ENCODE results near the gene HOXA3. TPM values are rescaled to one million over a fixed set of nuclear protein-coding genes. Genes with fewer than 3 reads are reported as not detected.

Gene HOXA3
- total and polyA plus RNA-seq, 10 of the 15 experiments (the other 5 are each of a cell fraction or from before 2014, with no cell fraction given): 0.05 TPM; not detected in 9

GRCh38 chr7:27138472-27138871, 13.9 kb downstream of the HOXA3 start (continued):
- TF ChIP-seq E2F8 (IDR thresholded peaks at IDR 0.05; ENCODE audit: low read depth, partially characterized antibody): no peak
- no peak for TF ChIP-seq HSF1 (IDR thresholded peaks at IDR 0.05; ENCODE audit: low read depth, low read length)
- TF ChIP-seq ETV6 (conservative IDR thresholded peaks at IDR 0.05 in 1 of 2, IDR thresholded peaks at IDR 0.05 in 1 of 2; ENCODE audit: borderline replicate concordance in 1 of 2, low read depth in 1 of 2): no peak
- no peak for TF ChIP-seq LARP7 (IDR thresholded peaks at IDR 0.05)
- no peak for TF ChIP-seq SP1 (IDR thresholded peaks at IDR 0.05; ENCODE audit: low read depth, low read length)
- no peak for TF ChIP-seq ZNF592 (IDR thresholded peaks at IDR 0.05)

All from GM12878 (cell line).